ENCODE results near the gene ASL. TPM values are rescaled to one million over a fixed set of nuclear protein-coding genes. Genes with fewer than 3 reads are reported as not detected.

The ASL gene
- total and polyA plus RNA-seq, 4 donors: 60.3 to 272 (median 252) TPM

- 85% methylated on average over 9 of the region's 9 CpGs for WGBS
- no peak overlapping the region for H3K9ac ChIP-seq (ENCODE audit: low read depth in 1 of 2, low read length in 2 of 2)
- no peak overlapping the region for H3K27ac ChIP-seq (ENCODE audit: low read depth in 1 of 2, low read length in 2 of 2)
- no peaks in the 10 kb centered on the region for H3K9me3 ChIP-seq (ENCODE audit: control insufficient read depth in 4 of 4, low read length in 3 of 4)
- H3K36me3 ChIP-seq (ENCODE audit: control insufficient read depth in 4 of 4, insufficient read depth in 3 of 4, low read depth in 1 of 4, low read length in 3 of 4): no peaks in the 10 kb centered on the region
- DNase-seq (ENCODE audit: low spot score): no peak
- H3K4me3 ChIP-seq (ENCODE audit: low read depth in 1 of 3, low read length in 3 of 3): no peak overlapping the region
- no peaks in the 10 kb centered on the region for H3K27me3 ChIP-seq (ENCODE audit: control insufficient read depth in 4 of 4, insufficient read depth in 4 of 4, low read length in 3 of 4)
- TF ChIP-seq NR2F2 (IDR thresholded peaks at IDR 0.05): no peak
- no peak for TF ChIP-seq HNF4G (IDR thresholded peaks at IDR 0.05)
- no peak for TF ChIP-seq TAF1 (conservative IDR thresholded peaks at IDR 0.05)
- TF ChIP-seq YY1 (IDR thresholded peaks at IDR 0.05): no peak
- no peak for TF ChIP-seq FOXA2 (IDR thresholded peaks at IDR 0.05)
- TF ChIP-seq FOXA1 (IDR thresholded peaks at IDR 0.05): no peak
- no peak for TF ChIP-seq EGR1 (IDR thresholded peaks at IDR 0.05; ENCODE audit: low read depth in 2 of 2)
- TF ChIP-seq RXRA (IDR thresholded peaks at IDR 0.05): no peak
- TF ChIP-seq ATF3 (IDR thresholded peaks at IDR 0.05): no peak
- TF ChIP-seq HNF4A (conservative IDR thresholded peaks at IDR 0.05): no peak
- no peak for TF ChIP-seq CTCF (IDR thresholded peaks at IDR 0.05; ENCODE audit: low read depth, low read length, missing input control)
- no peak for TF ChIP-seq RAD21 (IDR thresholded peaks at IDR 0.05)
- no peak for TF ChIP-seq REST (IDR thresholded peaks at IDR 0.05)
- TF ChIP-seq GABPA (IDR thresholded peaks at IDR 0.05 in 1 of 2, conservative IDR thresholded peaks at IDR 0.05 in 1 of 2): no peak
- no peak for TF ChIP-seq MAX (IDR thresholded peaks at IDR 0.05)
- no peak for TF ChIP-seq SP1 (IDR thresholded peaks at IDR 0.05)
- no peak for TF ChIP-seq JUND (IDR thresholded peaks at IDR 0.05)
- no peak for TF ChIP-seq ZBTB33 (IDR thresholded peaks at IDR 0.05)
- peaks cover 0 to 4% (median 0%) of the 10 kb centered on the region in 4 donors for H3K4me1 ChIP-seq (ENCODE audit: control insufficient read depth in 4 of 4, insufficient read depth in 4 of 4, low read length in 3 of 4)
These were observed 20.2 kb upstream of the ASL start for GRCh38 chr7:66055321-66055956.
